DMS79 treated with DMSO at 0.1 percent for 48 hours (cell line): ENCODE measurements around the gene PWP1.

ENCODE experiments used
- DNase-seq: peaks from one replicate; lab custom pipeline; 2025; lab: John Stamatoyannopoulos, UW

Gene PWP1

GRCh38 chr12:107735763-107736162 lies 50.2 kb downstream of the PWP1 start:
- DNase-seq = no peak

GRCh38 chr12:107736914-107737313 lies 51.3 kb downstream of the PWP1 start:
- DNase-seq = no peak

GRCh38 chr12:107748472-107748871 lies 62.9 kb downstream of the PWP1 start:
- no peak for DNase-seq

GRCh38 chr12:107749083-107749482 lies 63.5 kb downstream of the PWP1 start:
- no peak for DNase-seq

GRCh38 chr12:107759410-107759809 lies 73.8 kb downstream of the PWP1 start:
- peak; percentile 17 for DNase-seq

GRCh38 chr12:107760207-107760808 lies 74.7 kb downstream of the PWP1 start:
- DNase-seq = peak; percentile 48

- DNase-seq = peak; percentile 81
These were observed 75.4 kb downstream of the PWP1 start, which contains the start of gene PRDM4 for GRCh38 chr12:107760809-107761501. TSS of gene PRDM4 (minus strand) at chr12:107761137. CDS start at chr12:107760515, 622 bp downstream.

- DNase-seq = no peak
These were observed 75.9 kb downstream of the PWP1 start for GRCh38 chr12:107761502-107761904.
